ENCODE measurements around the gene OR10A2. TPM values are rescaled to one million over a fixed set of nuclear protein-coding genes. Genes with fewer than 3 reads are reported as not detected.

The OR10A2 gene
- total RNA-seq, 1 experiment from 2014 or later: not detected

Other genes with a start within 250 kb of the OR10A2 start
- 2.5 and 15.2 TPM in 2 replicates for gene TPP1, start 243.6 kb upstream of the OR10A2 start, total RNA-seq (2014; rRNA removed; shearing (Covaris generic); ENCODE audit: low replicate concordance)
- 4.3 and 5.4 TPM in 2 replicates for gene DCHS1, start 207.2 kb upstream of the OR10A2 start, total RNA-seq (2014; rRNA removed; shearing (Covaris generic); ENCODE audit: low replicate concordance)
- gene MRPL17, start 179.7 kb upstream of the OR10A2 start, total RNA-seq (2014; rRNA removed; shearing (Covaris generic); ENCODE audit: low replicate concordance): 77.2 and 1,705 TPM in 2 replicates
- gene OR2AG2, start 91.1 kb upstream of the OR10A2 start, total RNA-seq (2014; rRNA removed; shearing (Covaris generic); ENCODE audit: low replicate concordance): 0.33 TPM in 1 of 2 replicates, not detected in the other
- gene OR2AG1, start 80.0 kb upstream of the OR10A2 start, total RNA-seq (2014; rRNA removed; shearing (Covaris generic); ENCODE audit: low replicate concordance): not detected in 2 replicates
- gene OR6A2, start 63.4 kb upstream of the OR10A2 start, total RNA-seq (2014; rRNA removed; shearing (Covaris generic); ENCODE audit: low replicate concordance): not detected in 2 replicates
- not detected in 2 replicates for gene OR10A5, start 17.4 kb upstream of the OR10A2 start, total RNA-seq (2014; rRNA removed; shearing (Covaris generic); ENCODE audit: low replicate concordance)
- gene OR10A4, start 13.6 kb downstream of the OR10A2 start, total RNA-seq (2014; rRNA removed; shearing (Covaris generic); ENCODE audit: low replicate concordance): not detected in 2 replicates
- not detected in 2 replicates for gene OR2D2, start 29.4 kb downstream of the OR10A2 start, total RNA-seq (2014; rRNA removed; shearing (Covaris generic); ENCODE audit: low replicate concordance)
- gene OR2D3, start 57.9 kb downstream of the OR10A2 start, total RNA-seq (2014; rRNA removed; shearing (Covaris generic); ENCODE audit: low replicate concordance): not detected in 2 replicates
- 6.2 and 8.0 TPM in 2 replicates for gene ZNF215, start 63.4 kb downstream of the OR10A2 start, total RNA-seq (2014; rRNA removed; shearing (Covaris generic); ENCODE audit: low replicate concordance)
- gene ZNF214, start 157.3 kb downstream of the OR10A2 start, total RNA-seq (2014; rRNA removed; shearing (Covaris generic); ENCODE audit: low replicate concordance): 1.1 and 2.2 TPM in 2 replicates
- 0.12 TPM in 1 of 2 replicates, not detected in the other for gene NLRP14, start 157.4 kb downstream of the OR10A2 start, total RNA-seq (2014; rRNA removed; shearing (Covaris generic); ENCODE audit: low replicate concordance)
- gene RBMXL2, start 225.9 kb downstream of the OR10A2 start, total RNA-seq (2014; rRNA removed; shearing (Covaris generic); ENCODE audit: low replicate concordance): not detected in 2 replicates

All from MG63 (cell line).